Mesenchymal stem cell (in vitro differentiated cells and primary cell): ENCODE measurements around the gene RLF.
"Not testable (repeated sequence)": the region's sequence is repeated elsewhere in the genome, so short reads cannot be mapped to it uniquely, and the experiment has no call there.

Experiments used
- DNase-seq: peaks from one replicate; pipeline ENCODE4 v3.0.0-alpha.2; 2013
- H2AFZ ChIP-seq: one replicate; pipeline ENCODE4 v1.6.1; 2013; ENCODE audit warnings: low read depth, mild to moderate bottlenecking, control low read depth, inconsistent platforms, low read length, moderate library complexity
- H2AK5ac ChIP-seq: 2 replicates; pipeline ENCODE4 v1.6.1; 2013; ENCODE audit warnings: low read length, moderate library complexity, mild to moderate bottlenecking, inconsistent platforms; ENCODE audit not compliant: severe bottlenecking
- H2BK120ac ChIP-seq: one replicate; pipeline ENCODE4 v1.6.1; 2013; ENCODE audit warnings: low read depth, mild to moderate bottlenecking, inconsistent platforms, low read length, moderate library complexity
- H2BK12ac ChIP-seq, 2 experiments: one replicate each; pipeline ENCODE4 v1.6.1; 2013; ENCODE audit warnings: inconsistent platforms in 2 of 2, low read length in 2 of 2, mild to moderate bottlenecking in 2 of 2, moderate library complexity in 2 of 2, control low read depth in 1 of 2
- H2BK15ac ChIP-seq: one replicate; pipeline ENCODE4 v1.6.1; 2013; ENCODE audit warnings: mild to moderate bottlenecking, low read depth, inconsistent platforms; ENCODE audit not compliant: poor library complexity, severe bottlenecking
- H2BK5ac ChIP-seq: 2 replicates; pipeline ENCODE4 v1.6.1; 2013; ENCODE audit warnings: low read depth, mild to moderate bottlenecking, low read length, control low read depth, inconsistent platforms; ENCODE audit not compliant: poor library complexity, severe bottlenecking
- H3K14ac ChIP-seq, 2 experiments: one replicate each; pipeline ENCODE4 v1.6.1; 2013; ENCODE audit warnings: inconsistent platforms in 2 of 2, low read length in 2 of 2, control low read depth in 1 of 2, mild to moderate bottlenecking in 1 of 2, moderate library complexity in 1 of 2
- H3K18ac ChIP-seq, 2 experiments: one replicate each; pipeline ENCODE4 v1.6.1; 2013; ENCODE audit warnings: inconsistent platforms in 2 of 2, low read length in 2 of 2, control low read depth in 1 of 2, low read depth in 1 of 2, mild to moderate bottlenecking in 1 of 2
- H3K23ac ChIP-seq, 2 experiments: one replicate each; pipeline ENCODE4 v1.6.1; 2013; ENCODE audit warnings: inconsistent platforms in 2 of 2, low read length in 2 of 2, mild to moderate bottlenecking in 2 of 2, moderate library complexity in 2 of 2, control low read depth in 1 of 2
- H3K27ac ChIP-seq: 2 replicates; pipeline ENCODE4 v1.5.1; 2013; ENCODE audit warnings: mild to moderate bottlenecking, moderate library complexity, low read length, control low read depth, inconsistent platforms; ENCODE audit not compliant: poor library complexity, severe bottlenecking
- H3K27me3 ChIP-seq, 2 experiments: 2 replicates each; pipeline versions ENCODE4 v1.6.1 to v1.7.0; 2013; ENCODE audit warnings: low read length in 2 of 2, mild to moderate bottlenecking in 2 of 2, moderate library complexity in 2 of 2, control low read depth in 1 of 2, inconsistent platforms in 1 of 2; ENCODE audit not compliant: control insufficient read depth in 1 of 2, insufficient read depth in 1 of 2
- H3K36me3 ChIP-seq, 2 experiments: 2 replicates each; pipeline versions ENCODE4 v1.6.1 to v1.7.0; 2013; ENCODE audit warnings: low read length in 2 of 2, control low read depth in 1 of 2, inconsistent platforms in 1 of 2, low read depth in 1 of 2, mild to moderate bottlenecking in 1 of 2; ENCODE audit not compliant: insufficient read depth in 2 of 2, control insufficient read depth in 1 of 2
- H3K4ac ChIP-seq, 2 experiments: one replicate each; pipeline ENCODE4 v1.6.1; 2013; ENCODE audit warnings: inconsistent platforms in 2 of 2, low read length in 2 of 2, mild to moderate bottlenecking in 2 of 2, moderate library complexity in 2 of 2, control low read depth in 1 of 2, low read depth in 1 of 2
- H3K4me1 ChIP-seq: 2 replicates; pipeline ENCODE4 v1.6.1; 2013; ENCODE audit warnings: low read depth, low read length, control low read depth; ENCODE audit not compliant: control insufficient read depth, insufficient read depth
- H3K4me2 ChIP-seq: 2 replicates; pipeline ENCODE4 v1.6.1; 2013; ENCODE audit warnings: low read length, mild to moderate bottlenecking, inconsistent platforms; ENCODE audit not compliant: poor library complexity, severe bottlenecking
- H3K4me3 ChIP-seq, 2 experiments: 2 replicates each; pipeline versions ENCODE4 v1.5.1 to v1.7.0; 2013; ENCODE audit warnings: low read length in 2 of 2, mild to moderate bottlenecking in 2 of 2, control low read depth in 1 of 2, low read depth in 1 of 2; ENCODE audit not compliant: insufficient read depth in 1 of 2
- H3K79me1 ChIP-seq: replicated peaks from 2 replicates; pipeline ENCODE4 v1.6.1; 2013; ENCODE audit warnings: mild to moderate bottlenecking, control low read depth, low read length, inconsistent platforms; ENCODE audit not compliant: poor library complexity, severe bottlenecking
- H3K9ac ChIP-seq: 2 replicates; pipeline ENCODE4 v1.7.0; 2013; ENCODE audit warnings: mild to moderate bottlenecking, low read length, moderate library complexity
- H3K9me3 ChIP-seq: 2 replicates; pipeline ENCODE4 v1.7.0; 2013; ENCODE audit warnings: mild to moderate bottlenecking, low read length; ENCODE audit not compliant: control insufficient read depth
- H4K8ac ChIP-seq: one replicate; pipeline ENCODE4 v1.6.1; 2013; ENCODE audit warnings: inconsistent platforms, mild to moderate bottlenecking, low read length, moderate library complexity
- H4K91ac ChIP-seq: one replicate; pipeline ENCODE4 v1.6.1; 2013; ENCODE audit warnings: mild to moderate bottlenecking, low read length, inconsistent platforms
- WGBS: methylation state at CpG from one replicate; pipeline ENCODE4 v1.1.7; 2013; ENCODE audit warnings: mixed read lengths; 5-methylcytosine and 5-hydroxymethylcytosine counted together

RLF gene

DNA sequence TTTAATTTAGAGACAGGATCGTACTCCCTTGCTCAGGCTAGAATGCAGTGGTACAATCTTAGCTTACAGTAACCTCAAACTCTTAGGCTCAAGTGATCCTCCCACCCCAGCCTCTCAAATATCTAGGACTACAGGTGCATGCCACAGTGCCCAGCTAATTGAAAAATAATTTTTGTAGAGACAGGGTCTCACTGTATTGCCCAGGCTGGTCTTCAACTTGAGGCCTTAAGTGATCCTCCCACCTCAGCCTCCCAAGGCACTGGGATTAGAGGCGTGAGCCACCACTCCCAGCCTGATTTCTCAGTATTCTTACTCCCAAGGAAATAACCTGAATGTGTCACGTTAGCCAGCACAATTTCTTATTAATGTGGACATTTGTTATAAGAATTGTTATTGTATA, 9.8 kb downstream of the RLF start:
- DNase-seq = no peak

DNA sequence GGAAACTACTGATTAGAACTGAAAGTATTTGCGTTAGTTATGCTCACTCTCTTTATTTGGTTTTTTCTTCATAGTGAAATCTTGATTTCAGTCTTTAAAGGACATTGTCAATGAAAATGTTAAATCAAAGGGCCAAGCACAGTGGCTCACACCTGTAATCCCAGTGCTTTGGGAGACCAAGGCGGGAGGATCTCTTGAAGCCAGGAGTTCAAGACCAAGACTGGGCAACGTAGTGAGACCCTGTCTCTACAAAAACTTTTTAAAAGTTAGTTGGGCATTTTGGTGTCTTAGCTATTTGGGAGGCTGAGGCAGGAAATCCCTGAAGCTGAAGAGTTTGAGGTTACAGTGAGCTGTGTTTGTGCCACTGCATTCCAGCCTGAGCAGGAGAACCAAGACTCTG, 13.6 kb downstream of the RLF start:
- no peaks in the 10 kb centered on the region for H3K27me3 ChIP-seq
- H3K4me2 ChIP-seq = no peak overlapping the region
- H3K18ac ChIP-seq = no peak overlapping the region

More for the DNA sequence above, 9.8 kb downstream of the RLF start:
- Histone ChIP-seq H3K4ac (no peak overlapping the region), H2BK15ac (no peak overlapping the region), H3K36me3 (no peaks in the 10 kb centered on the region), H3K4me2 (no peak overlapping the region), H3K27ac (no peak overlapping the region), H3K9ac (no peak overlapping the region), H2BK120ac (no peak overlapping the region), H3K14ac (no peak overlapping the region), H3K79me1 (peaks cover 3% of the 10 kb centered on the region), H3K4me1 (no peaks in the 10 kb centered on the region), H2BK5ac (no peak overlapping the region), H4K8ac (no peak overlapping the region), H3K27me3 (no peaks in the 10 kb centered on the region), H3K4me3 (no peak overlapping the region), H3K18ac (no peak overlapping the region), H2AFZ (no peak overlapping the region), H4K91ac (no peak overlapping the region), H3K23ac (no peak overlapping the region), H2AK5ac (no peak overlapping the region), H3K9me3 (no peaks in the 10 kb centered on the region), H2BK12ac (no peak overlapping the region)
- 88% methylated on average over 1 of the region's 3 CpGs for WGBS

DNA sequence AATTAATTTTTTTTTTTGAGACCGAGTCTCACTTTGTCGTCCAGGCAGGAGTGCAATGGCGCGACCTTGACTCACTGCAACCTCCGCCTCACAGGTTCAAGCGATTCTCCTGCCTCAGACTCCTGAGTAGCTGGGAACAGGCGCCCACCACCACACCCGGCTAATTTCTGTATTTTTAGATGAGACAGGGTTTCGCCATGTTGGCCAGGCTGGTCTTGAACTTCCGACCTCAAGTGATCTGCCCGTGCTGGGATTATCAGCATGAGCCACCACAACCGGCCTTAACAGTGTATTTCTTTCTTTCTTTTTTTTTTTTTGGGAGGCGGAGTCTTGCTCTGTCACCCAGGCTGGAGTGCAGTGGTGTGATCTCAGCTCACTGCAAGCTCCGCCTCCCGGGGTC, 15.8 kb downstream of the RLF start:
- not testable (repeated sequence) for H3K9ac ChIP-seq, H3K4ac ChIP-seq, H3K4me2 ChIP-seq, H2AFZ ChIP-seq, H3K27me3 ChIP-seq, H2AK5ac ChIP-seq, H2BK5ac ChIP-seq, H3K9me3 ChIP-seq, H3K79me1 ChIP-seq, H3K4me1 ChIP-seq, H3K23ac ChIP-seq, H3K36me3 ChIP-seq, H2BK15ac ChIP-seq, H2BK12ac ChIP-seq, H2BK120ac ChIP-seq, DNase-seq, H4K91ac ChIP-seq, H3K18ac ChIP-seq, H3K4me3 ChIP-seq, H4K8ac ChIP-seq, H3K14ac ChIP-seq, H3K27ac ChIP-seq
- 97% methylated on average over 12 of the region's 15 CpGs for WGBS

More for the DNA sequence above, 13.6 kb downstream of the RLF start:
- Histone ChIP-seq H2BK5ac (no peak overlapping the region), H3K4me1 (no peaks in the 10 kb centered on the region), H3K27ac (no peak overlapping the region), H3K4me3 (no peak overlapping the region), H4K8ac (no peak overlapping the region), H2AK5ac (no peak overlapping the region), H2AFZ (no peak overlapping the region), H3K9ac (no peak overlapping the region), H3K79me1 (peaks cover 8% of the 10 kb centered on the region), H2BK120ac (no peak overlapping the region), H3K9me3 (no peaks in the 10 kb centered on the region), H2BK15ac (no peak overlapping the region), H3K23ac (no peak overlapping the region), H2BK12ac (no peak overlapping the region), H3K36me3 (no peaks in the 10 kb centered on the region), H4K91ac (no peak overlapping the region), H3K14ac (no peak overlapping the region), H3K4ac (no peak overlapping the region)
- WGBS = 94% methylated on average over 2 of the region's 3 CpGs
- DNase-seq = no peak

GRCh38 chr1:40178200-40178599, 17.0 kb downstream of the RLF start:
- Histone ChIP-seq H2AK5ac (no peak overlapping the region), H2BK120ac (no peak overlapping the region), H3K27me3 (no peaks in the 10 kb centered on the region), H4K8ac (no peak overlapping the region), H3K9me3 (no peaks in the 10 kb centered on the region), H3K4ac (no peak overlapping the region), H2BK15ac (no peak overlapping the region), H3K9ac (no peak overlapping the region), H3K4me1 (no peaks in the 10 kb centered on the region), H3K4me2 (no peak overlapping the region), H3K36me3 (no peaks in the 10 kb centered on the region), H2BK5ac (no peak overlapping the region), H3K18ac (no peak overlapping the region), H3K4me3 (no peak overlapping the region), H2BK12ac (no peak overlapping the region), H3K27ac (no peak overlapping the region), H3K23ac (no peak overlapping the region), H3K79me1 (peaks cover 6% of the 10 kb centered on the region), H4K91ac (no peak overlapping the region), H3K14ac (no peak overlapping the region), H2AFZ (no peak overlapping the region)
- WGBS = no CpG with 5 or more reads among the region's 2 CpGs
- no peak for DNase-seq
